GM18507 (cell line): ENCODE measurements around the gene TBCD.

ENCODE experiments used
- DNase-seq: peaks from one replicate; pipeline ENCODE4 v3.0.0; 2011; ENCODE audit warnings: low read depth; ENCODE audit not compliant: insufficient read length; ENCODE audit errors: extremely low spot score
- FAIRE-seq: peaks from 2 replicates; lab custom pipeline; 2011; peaks lifted over from hg19 to GRCh38; lab: Jason Lieb, UNC

TBCD gene

GRCh38 chr17:82786427-82786826 is 34.6 kb downstream of the TBCD start:
- DNase-seq (no peak), FAIRE-seq (no peak)

GRCh38 chr17:82787081-82787848 is 35.4 kb downstream of the TBCD start:
- DNase-seq (no peak), FAIRE-seq (no peak)

GRCh38 chr17:82788206-82789001 is 36.5 kb downstream of the TBCD start:
- DNase-seq (no peak), FAIRE-seq (no peak)

- no peak for FAIRE-seq
- no peak for DNase-seq
These were observed 37.3 kb downstream of the TBCD start for GRCh38 chr17:82789051-82789592.

- DNase-seq (no peak), FAIRE-seq (no peak)
These were observed 37.9 kb downstream of the TBCD start for GRCh38 chr17:82789806-82790205.

GRCh38 chr17:82790391-82790790 is 38.5 kb downstream of the TBCD start:
- DNase-seq (no peak), FAIRE-seq (no peak)

GRCh38 chr17:82791532-82791931 is 39.7 kb downstream of the TBCD start:
- no peak for DNase-seq
- no peak for FAIRE-seq

- DNase-seq = no peak
- no peak for FAIRE-seq
These were observed 42.2 kb downstream of the TBCD start for GRCh38 chr17:82793974-82794630.

GRCh38 chr17:82794781-82795482 is 43.1 kb downstream of the TBCD start:
- FAIRE-seq = no peak
- no peak for DNase-seq

- no peak for DNase-seq
- no peak for FAIRE-seq
These were observed 43.8 kb downstream of the TBCD start for GRCh38 chr17:82795615-82796014.

- FAIRE-seq (no peak), DNase-seq (no peak)
These were observed 45.2 kb downstream of the TBCD start for GRCh38 chr17:82797061-82797460.

GRCh38 chr17:82798752-82799151 is 46.9 kb downstream of the TBCD start:
- DNase-seq = no peak
- FAIRE-seq = no peak

GRCh38 chr17:82799591-82799990 is 47.7 kb downstream of the TBCD start:
- DNase-seq (no peak), FAIRE-seq (no peak)

GRCh38 chr17:82800885-82801284 is 49.0 kb downstream of the TBCD start:
- FAIRE-seq (no peak), DNase-seq (no peak)

GRCh38 chr17:82801377-82801970 is 49.6 kb downstream of the TBCD start:
- DNase-seq (no peak), FAIRE-seq (no peak)

GRCh38 chr17:82802075-82802780 is 50.4 kb downstream of the TBCD start:
- FAIRE-seq (no peak), DNase-seq (no peak)

GRCh38 chr17:82803185-82803584 is 51.3 kb downstream of the TBCD start:
- no peak for FAIRE-seq
- DNase-seq = no peak

- DNase-seq (no peak), FAIRE-seq (no peak)
These were observed 51.7 kb downstream of the TBCD start for GRCh38 chr17:82803606-82804005.
